CD14-positive monocyte (primary cell): ENCODE results near the gene SMIM27. TPM values are rescaled to one million over a fixed set of nuclear protein-coding genes. Genes with fewer than 3 reads are reported as not detected.

Experiments used
- DNase-seq, 3 donors: peaks; one replicate each; pipeline ENCODE4 v3.0.0-alpha.2; 2011 to 2022
- H2AFZ ChIP-seq: 2 replicates; pipeline ENCODE4 v1.6.0; 2012; ENCODE audit warnings: mild to moderate bottlenecking, low read depth, low read length, inconsistent platforms; ENCODE audit not compliant: insufficient read depth, poor library complexity, severe bottlenecking
- H3K27ac ChIP-seq, 2 donors: 1 replicate in 1 of 2; 2 replicates in 1 of 2; pipeline ENCODE4 v1.5.1; 2012 to 2013; ENCODE audit warnings: low read length in 2 of 2, control low read depth in 1 of 2, inconsistent platforms in 1 of 2, low read depth in 1 of 2, mild to moderate bottlenecking in 1 of 2
- H3K27me3 ChIP-seq, 2 donors: one replicate each; pipeline versions ENCODE4 v1.6.0 to v1.6.1; 2011 to 2013; ENCODE audit warnings: low read length in 2 of 2; ENCODE audit not compliant: control insufficient read depth in 2 of 2, insufficient read depth in 2 of 2
- H3K36me3 ChIP-seq, 2 donors: replicated peaks in 1 of 2; 1 replicate in 1 of 2; 2 replicates in 1 of 2; pipeline versions ENCODE4 v1.5.1 to v1.6.1; 2012 to 2013; ENCODE audit warnings: low read length in 2 of 2, control low read depth in 1 of 2, inconsistent platforms in 1 of 2, mild to moderate bottlenecking in 1 of 2; ENCODE audit not compliant: insufficient read depth in 2 of 2, control insufficient read depth in 1 of 2
- H3K4me1 ChIP-seq, 2 donors: 1 replicate in 1 of 2; 2 replicates in 1 of 2; pipeline versions ENCODE4 v1.5.1 to v1.6.1; 2012 to 2013; ENCODE audit warnings: low read length in 2 of 2, control low read depth in 1 of 2, inconsistent platforms in 1 of 2, mild to moderate bottlenecking in 1 of 2, moderate library complexity in 1 of 2; ENCODE audit not compliant: insufficient read depth in 2 of 2, control insufficient read depth in 1 of 2
- H3K4me2 ChIP-seq: replicated peaks from 2 replicates; pipeline ENCODE3; 2012; ENCODE audit warnings: low read length, moderate library complexity, mild to moderate bottlenecking; ENCODE audit not compliant: poor library complexity, severe bottlenecking; ENCODE audit errors: extremely low read depth
- H3K4me3 ChIP-seq, 3 experiments: fragments of 200-600 bp in 1 of 3; sonication (generic) in 1 of 3; replicated peaks in 1 of 3; 1 replicate in 2 of 3; 2 replicates in 1 of 3; pipeline ENCODE4 v1.5.1; 2011 to 2013; ENCODE audit warnings: low read length in 3 of 3, mild to moderate bottlenecking in 3 of 3, control low read depth in 2 of 3, low read depth in 2 of 3, inconsistent platforms in 1 of 3, moderate library complexity in 1 of 3
- H3K79me2 ChIP-seq: 2 replicates; pipeline ENCODE4 v1.6.0; 2012; ENCODE audit warnings: mild to moderate bottlenecking, control low read depth, inconsistent platforms, low read length, moderate library complexity; ENCODE audit not compliant: insufficient read depth
- H3K9ac ChIP-seq: 2 replicates; pipeline ENCODE4 v1.6.0; 2017; ENCODE audit warnings: low read length, mild to moderate bottlenecking; ENCODE audit not compliant: insufficient read depth, poor library complexity, severe bottlenecking
- H3K9me3 ChIP-seq, 2 donors: replicated peaks in 1 of 2; 1 replicate in 1 of 2; 2 replicates in 1 of 2; pipeline versions ENCODE4 v1.5.1 to v1.6.1; 2012 to 2013; ENCODE audit warnings: low read length in 2 of 2, control low read depth in 1 of 2; ENCODE audit not compliant: control insufficient read depth in 1 of 2, insufficient read depth in 1 of 2
- H4K20me1 ChIP-seq: 2 replicates; pipeline ENCODE4 v1.6.0; 2012; ENCODE audit warnings: mild to moderate bottlenecking, low read length, control low read depth, moderate library complexity; ENCODE audit not compliant: insufficient read depth
- H3K27ac Mint-ChIP-seq, 7 donors: one replicate each; pipeline ENCODE4 v1.8.0; 2020; ENCODE audit warnings: mild to moderate bottlenecking in 7 of 7, mixed read lengths in 7 of 7, moderate library complexity in 6 of 7, inconsistent platforms in 2 of 7
- H3K27me3 Mint-ChIP-seq, 3 donors: one replicate each; pipeline ENCODE4 v1.8.0; 2021 to 2022; ENCODE audit warnings: low read depth in 3 of 3, mild to moderate bottlenecking in 3 of 3, mixed read lengths in 3 of 3, moderate library complexity in 3 of 3, inconsistent platforms in 1 of 3
- H3K36me3 Mint-ChIP-seq, 2 donors: one replicate each; pipeline ENCODE4 v1.8.0; 2020; ENCODE audit warnings: mixed read lengths in 2 of 2, inconsistent platforms in 1 of 2, mild to moderate bottlenecking in 1 of 2
- H3K4me1 Mint-ChIP-seq: one replicate; pipeline ENCODE4 v1.8.0; 2020; ENCODE audit warnings: mild to moderate bottlenecking, mixed read lengths
- H3K4me3 Mint-ChIP-seq, 2 donors: one replicate each; pipeline ENCODE4 v1.8.0; 2020; ENCODE audit warnings: mild to moderate bottlenecking in 2 of 2, mixed read lengths in 2 of 2, moderate library complexity in 1 of 2
- H3K9me3 Mint-ChIP-seq, 7 donors: one replicate each; pipeline ENCODE4 v1.8.0; 2020 to 2022; ENCODE audit warnings: mixed read lengths in 7 of 7, mild to moderate bottlenecking in 6 of 7, moderate library complexity in 6 of 7, inconsistent platforms in 2 of 7
- CTCF ChIP-seq: fragments of 200-600 bp; IDR thresholded peaks from one replicate; pipeline ENCODE4 v1.8.0; 2022; ENCODE audit warnings: antibody characterized with exemption, mild to moderate bottlenecking
- WGBS: methylation state at CpG from one replicate; pipeline ENCODE4 v1.1.5; 2013; ENCODE audit warnings: missing lambda C conversion rate; ENCODE audit not compliant: insufficient coverage; 5-methylcytosine and 5-hydroxymethylcytosine counted together
- intact Hi-C, 2 donors: fragments of 100-400 bp; cut with micrococcal nuclease; formaldehyde crosslinking; loops; one replicate each; pipeline versions ENCODE4 v1.15.0 to v1.15.1; 2023
- polyA plus RNA-seq, 3 donors: library from polyadenylated mRNA; depleted of rRNA in 1 of 3; unstranded in 2 of 3; stranded (reverse) in 1 of 3; fragments of 300-500 nt in 2 of 3; fragments of >200 nt in 1 of 3; fragmentation: Illumina TruSeq in 2 of 3; gene quantifications; 1 replicate in 2 of 3; 2 replicates in 1 of 3; pipeline ENCODE4 v1.2.3, GENCODE V29; 2012 to 2021

The SMIM27 gene
- polyA plus RNA-seq, 3 donors, result 3.4 to 29.5 (median 27.9) TPM

GRCh38 chr9:32590898-32591297, 38.8 kb downstream of the SMIM27 start:
- H3K27ac ChIP-seq, result no peak overlapping the region
- H3K79me2 ChIP-seq, result no peaks in the 10 kb centered on the region
- no peak overlapping the region for H3K27ac Mint-ChIP-seq
- no peaks in the 10 kb centered on the region for H3K9me3 Mint-ChIP-seq
- H4K20me1 ChIP-seq, result no peaks in the 10 kb centered on the region
- no peak overlapping the region for H2AFZ ChIP-seq
- no peak overlapping the region for H3K4me3 Mint-ChIP-seq
- H3K27me3 ChIP-seq, result peaks cover 0 to 4% of the 10 kb centered on the region in 2 donors
- DNase-seq, result no peak
- peaks cover 2% of the 10 kb centered on the region for H3K4me1 Mint-ChIP-seq
- no peak for TF ChIP-seq CTCF
- H3K27me3 Mint-ChIP-seq, result peaks cover 2 to 21% (median 7%) of the 10 kb centered on the region in 3 donors
- no peaks in the 10 kb centered on the region for H3K36me3 ChIP-seq
- intact Hi-C loops, result no loop called here
- no peaks in the 10 kb centered on the region for H3K4me1 ChIP-seq
- no CpG with 5 or more reads among the region's 1 CpG for WGBS
- H3K4me2 ChIP-seq, result no peak overlapping the region
- no peaks in the 10 kb centered on the region for H3K36me3 Mint-ChIP-seq
- H3K9me3 ChIP-seq, result no peaks in the 10 kb centered on the region
- H3K4me3 ChIP-seq, result no peak overlapping the region
- no peak overlapping the region for H3K9ac ChIP-seq

GRCh38 chr9:32596096-32596865, 44.2 kb downstream of the SMIM27 start:
- Histone ChIP-seq H3K4me2 (no peak overlapping the region), H3K4me1 (peaks cover 6 to 9% of the 10 kb centered on the region in 2 donors), H4K20me1 (no peaks in the 10 kb centered on the region), H3K9ac (no peak overlapping the region), H3K9me3 (no peaks in the 10 kb centered on the region), H2AFZ (no peak overlapping the region), H3K27ac (no peak overlapping the region), H3K4me3 (no peak overlapping the region), H3K36me3 (no peaks in the 10 kb centered on the region), H3K27me3 (no peaks in the 10 kb centered on the region), H3K79me2 (no peaks in the 10 kb centered on the region)
- peaks cover 20% of the 10 kb centered on the region for H3K4me1 Mint-ChIP-seq
- no peak for TF ChIP-seq CTCF
- H3K9me3 Mint-ChIP-seq, result peaks cover 0 to 2% (median 0%) of the 10 kb centered on the region in 7 donors
- H3K27me3 Mint-ChIP-seq, result peaks cover 2 to 16% (median 6%) of the 10 kb centered on the region in 3 donors
- WGBS, result 40% methylated on average over 2 of the region's 4 CpGs
- no peaks in the 10 kb centered on the region for H3K36me3 Mint-ChIP-seq
- DNase-seq, result no peak
- peak overlapping the region in 1 of 7 donors; percentile 7 for H3K27ac Mint-ChIP-seq
- intact Hi-C loops, result no loop called here
- no peak overlapping the region for H3K4me3 Mint-ChIP-seq
